Panc1 (cell line): ENCODE measurements around the gene ZNF492. TPM values are rescaled to one million over a fixed set of nuclear protein-coding genes. Genes with fewer than 3 reads are reported as not detected.
"Not testable (repeated sequence)": the region's sequence is repeated elsewhere in the genome, so short reads cannot be mapped to it uniquely, and the experiment has no call there.

Source experiments
- ATAC-seq: fragments of 200-7000 bp; cut with Tn5 transposase; 2 replicates; pipeline ENCODE4 v1.9.1; 2020; ENCODE audit warnings: mild to moderate bottlenecking, moderate library complexity
- BruUV-seq: library from RNA; stranded (reverse); fragments of 400-500 nt; replicated peaks from 2 replicates; lab custom pipeline; 2021; lab: Mats Ljungman, UMichigan
- CTCF ChIA-PET: fragments of 300-600 bp; sonication (Branson Sonifier 250); formaldehyde crosslinking; loops from one replicate; lab custom pipeline; 2022; ENCODE audit warnings: antibody characterized with exemption; lab: Charles Lee
- POLR2A ChIA-PET: fragments of 300-600 bp; sonication (Branson Sonifier 250); formaldehyde crosslinking; loops from one replicate; lab custom pipeline; 2022; ENCODE audit warnings: antibody characterized with exemption; lab: Charles Lee
- DNase-seq: peaks from one replicate; pipeline ENCODE4 v3.0.0-alpha.2; 2010; ENCODE audit warnings: low read depth, low spot score
- H3K27ac ChIP-seq: 2 replicates; pipeline ENCODE4 v1.5.1; 2011; ENCODE audit warnings: mild to moderate bottlenecking, low read length, inconsistent platforms
- H3K27me3 ChIP-seq: fragments of 200-500 bp; sonication (Bioruptor generic); 2 replicates; pipeline ENCODE4 v1.6.0; 2014; ENCODE audit warnings: low read length, inconsistent platforms; ENCODE audit not compliant: control insufficient read depth, insufficient read depth
- H3K36me3 ChIP-seq: fragments of 200-500 bp; sonication (Bioruptor generic); 2 replicates; pipeline ENCODE4 v1.5.1; 2014; ENCODE audit warnings: inconsistent platforms, mild to moderate bottlenecking, low read length, moderate library complexity; ENCODE audit not compliant: control insufficient read depth, insufficient read depth
- H3K4me1 ChIP-seq: 2 replicates; pipeline ENCODE4 v1.5.1; 2011; ENCODE audit warnings: inconsistent platforms, mild to moderate bottlenecking, low read length, moderate library complexity; ENCODE audit not compliant: control insufficient read depth, insufficient read depth
- H3K4me3 ChIP-seq, 2 experiments: 2 replicates each; pipeline ENCODE4 v1.5.1; 2011 to 2012; ENCODE audit warnings: low read depth in 2 of 2, low read length in 2 of 2, mild to moderate bottlenecking in 2 of 2, inconsistent platforms in 1 of 2, moderate library complexity in 1 of 2
- H3K9me3 ChIP-seq: fragments of 200-500 bp; sonication (Bioruptor generic); 2 replicates; pipeline ENCODE4 v1.5.1; 2014; ENCODE audit warnings: low read depth, mild to moderate bottlenecking, inconsistent platforms, low read length, moderate library complexity; ENCODE audit not compliant: control insufficient read depth, insufficient read depth
- POLR2AphosphoS5 ChIP-seq: IDR thresholded peaks from 2 replicates; pipeline ENCODE4 v1.6.1; 2012; ENCODE audit warnings: mild to moderate bottlenecking, low read depth, low read length, moderate library complexity
- SIN3A ChIP-seq: IDR thresholded peaks from 2 replicates; pipeline ENCODE4 v1.6.1; 2012; ENCODE audit warnings: low read depth, mild to moderate bottlenecking, low read length, moderate library complexity, borderline replicate concordance; ENCODE audit not compliant: insufficient read depth
- TCF7L2 ChIP-seq: IDR thresholded peaks from 2 replicates; pipeline ENCODE4 v1.6.1; 2011; ENCODE audit warnings: mild to moderate bottlenecking, low read depth, low read length, inconsistent platforms
- in situ Hi-C: cut with HindIII; loops from 2 replicates; pipeline ENCODE4 v1.10.0; 2016; ENCODE audit warnings: low sequenced_read_pairs, low pct_unique_long_range_greater_than_20kb
- intact Hi-C: fragments of 100-400 bp; cut with micrococcal nuclease; formaldehyde crosslinking; loops from one replicate; pipeline ENCODE4 v1.10.0; 2022; ENCODE audit not compliant: unreplicated experiment
- total RNA-seq: library from RNA; stranded (reverse); gene quantifications from one replicate; pipeline ENCODE4 v1.2.1, GENCODE V29; 2021; ENCODE audit not compliant: unreplicated experiment
- TF ChIP-seq, protein P1 (sequence below): fragments of 450-650 bp; IDR thresholded peaks from 2 replicates; pipeline ENCODE4 v1.5.1; 2017; ENCODE audit warnings: mild to moderate bottlenecking
- TF ChIP-seq, protein P2 (sequence below), 2 experiments: IDR thresholded peaks; 2 replicates each; pipeline ENCODE4 v1.6.1; 2011 to 2012; ENCODE audit warnings: low read depth in 2 of 2, control low read depth in 1 of 2, low read length in 1 of 2, mild to moderate bottlenecking in 1 of 2, moderate library complexity in 1 of 2; ENCODE audit not compliant: insufficient read depth in 1 of 2

Gene ZNF492
- total RNA-seq, 1 experiment from 2014 or later, result not detected

DNA sequence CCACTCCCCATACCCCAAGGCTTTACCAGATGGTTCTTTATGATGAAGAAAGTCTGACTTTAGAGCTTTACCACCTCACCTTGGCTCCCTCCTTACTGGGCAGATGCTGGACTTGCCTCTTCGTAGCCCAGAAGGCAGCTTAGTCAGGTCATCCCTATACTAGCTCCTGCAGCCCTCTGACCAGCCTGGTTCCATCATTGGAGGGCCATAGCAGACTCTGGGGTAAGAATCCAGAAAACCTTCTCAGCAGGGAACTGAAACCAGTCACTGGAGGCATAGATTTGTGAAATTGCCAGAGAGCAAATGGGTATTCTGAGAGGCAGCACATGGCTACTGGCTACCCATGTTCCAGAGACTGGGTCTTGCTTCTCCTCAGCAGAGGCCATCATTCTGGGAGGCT lies 21.8 kb upstream of the ZNF492 start:
- ATAC-seq (no peak), DNase-seq (no peak)
- POLR2A ChIA-PET, result no interaction called here
- no peaks in the 10 kb centered on the region for H3K27me3 ChIP-seq
- no peak overlapping the region for H3K27ac ChIP-seq
- no peak for TF ChIP-seq POLR2AphosphoS5
- TF ChIP-seq, protein P1, sequence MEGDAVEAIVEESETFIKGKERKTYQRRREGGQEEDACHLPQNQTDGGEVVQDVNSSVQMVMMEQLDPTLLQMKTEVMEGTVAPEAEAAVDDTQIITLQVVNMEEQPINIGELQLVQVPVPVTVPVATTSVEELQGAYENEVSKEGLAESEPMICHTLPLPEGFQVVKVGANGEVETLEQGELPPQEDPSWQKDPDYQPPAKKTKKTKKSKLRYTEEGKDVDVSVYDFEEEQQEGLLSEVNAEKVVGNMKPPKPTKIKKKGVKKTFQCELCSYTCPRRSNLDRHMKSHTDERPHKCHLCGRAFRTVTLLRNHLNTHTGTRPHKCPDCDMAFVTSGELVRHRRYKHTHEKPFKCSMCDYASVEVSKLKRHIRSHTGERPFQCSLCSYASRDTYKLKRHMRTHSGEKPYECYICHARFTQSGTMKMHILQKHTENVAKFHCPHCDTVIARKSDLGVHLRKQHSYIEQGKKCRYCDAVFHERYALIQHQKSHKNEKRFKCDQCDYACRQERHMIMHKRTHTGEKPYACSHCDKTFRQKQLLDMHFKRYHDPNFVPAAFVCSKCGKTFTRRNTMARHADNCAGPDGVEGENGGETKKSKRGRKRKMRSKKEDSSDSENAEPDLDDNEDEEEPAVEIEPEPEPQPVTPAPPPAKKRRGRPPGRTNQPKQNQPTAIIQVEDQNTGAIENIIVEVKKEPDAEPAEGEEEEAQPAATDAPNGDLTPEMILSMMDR, result no peak
- TF ChIP-seq SIN3A, result no peak
- TF ChIP-seq TCF7L2, result no peak
- TF ChIP-seq, protein P2, sequence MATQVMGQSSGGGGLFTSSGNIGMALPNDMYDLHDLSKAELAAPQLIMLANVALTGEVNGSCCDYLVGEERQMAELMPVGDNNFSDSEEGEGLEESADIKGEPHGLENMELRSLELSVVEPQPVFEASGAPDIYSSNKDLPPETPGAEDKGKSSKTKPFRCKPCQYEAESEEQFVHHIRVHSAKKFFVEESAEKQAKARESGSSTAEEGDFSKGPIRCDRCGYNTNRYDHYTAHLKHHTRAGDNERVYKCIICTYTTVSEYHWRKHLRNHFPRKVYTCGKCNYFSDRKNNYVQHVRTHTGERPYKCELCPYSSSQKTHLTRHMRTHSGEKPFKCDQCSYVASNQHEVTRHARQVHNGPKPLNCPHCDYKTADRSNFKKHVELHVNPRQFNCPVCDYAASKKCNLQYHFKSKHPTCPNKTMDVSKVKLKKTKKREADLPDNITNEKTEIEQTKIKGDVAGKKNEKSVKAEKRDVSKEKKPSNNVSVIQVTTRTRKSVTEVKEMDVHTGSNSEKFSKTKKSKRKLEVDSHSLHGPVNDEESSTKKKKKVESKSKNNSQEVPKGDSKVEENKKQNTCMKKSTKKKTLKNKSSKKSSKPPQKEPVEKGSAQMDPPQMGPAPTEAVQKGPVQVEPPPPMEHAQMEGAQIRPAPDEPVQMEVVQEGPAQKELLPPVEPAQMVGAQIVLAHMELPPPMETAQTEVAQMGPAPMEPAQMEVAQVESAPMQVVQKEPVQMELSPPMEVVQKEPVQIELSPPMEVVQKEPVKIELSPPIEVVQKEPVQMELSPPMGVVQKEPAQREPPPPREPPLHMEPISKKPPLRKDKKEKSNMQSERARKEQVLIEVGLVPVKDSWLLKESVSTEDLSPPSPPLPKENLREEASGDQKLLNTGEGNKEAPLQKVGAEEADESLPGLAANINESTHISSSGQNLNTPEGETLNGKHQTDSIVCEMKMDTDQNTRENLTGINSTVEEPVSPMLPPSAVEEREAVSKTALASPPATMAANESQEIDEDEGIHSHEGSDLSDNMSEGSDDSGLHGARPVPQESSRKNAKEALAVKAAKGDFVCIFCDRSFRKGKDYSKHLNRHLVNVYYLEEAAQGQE (IDR thresholded peaks at IDR 0.05; ENCODE audit: insufficient read depth in 1 of 2, low read depth in 2 of 2, low read length in 1 of 2), result no peak
- H3K4me3 ChIP-seq, result no peak overlapping the region
- no TSS peak for BruUV-seq
- in situ Hi-C loops (no loop called here), intact Hi-C loops (no loop called here)
- CTCF ChIA-PET, result interaction anchor here (0.6 kb wide), 1 partner anchor 383 kb away, joined by 4 read pairs; no protein-coding TSS in a partner anchor
- no peaks in the 10 kb centered on the region for H3K4me1 ChIP-seq
- no peaks in the 10 kb centered on the region for H3K9me3 ChIP-seq
- no peaks in the 10 kb centered on the region for H3K36me3 ChIP-seq

DNA sequence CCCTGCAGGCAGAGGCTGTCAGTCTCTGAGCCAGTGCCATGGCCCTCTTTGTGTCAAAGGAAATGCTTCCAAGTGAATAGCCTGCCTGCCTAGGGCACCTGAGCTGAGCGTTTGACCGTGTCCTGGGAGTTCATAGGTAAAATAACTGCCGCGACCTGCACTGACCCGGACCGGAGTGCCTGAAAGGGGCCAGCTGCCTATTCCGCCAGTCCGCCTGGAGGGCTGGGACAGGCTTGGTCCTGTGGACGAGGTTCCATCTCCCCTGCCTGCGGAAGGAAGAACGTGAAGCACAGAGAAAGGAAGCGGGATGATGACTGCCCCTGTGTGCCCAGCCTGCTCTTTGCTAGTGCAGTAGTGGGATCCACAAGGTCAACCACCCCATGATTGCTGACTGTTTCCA lies 17.5 kb upstream of the ZNF492 start:
- H3K4me1 ChIP-seq, result no peaks in the 10 kb centered on the region
- intact Hi-C loops (no loop called here), in situ Hi-C loops (no loop called here)
- no TSS peak for BruUV-seq
- POLR2A ChIA-PET, result no interaction called here
- CTCF ChIA-PET, result no interaction called here
- no peak overlapping the region for H3K27ac ChIP-seq
- no peak for ATAC-seq
- TF ChIP-seq, protein P2 (IDR thresholded peaks at IDR 0.05; ENCODE audit: insufficient read depth in 1 of 2, low read depth in 2 of 2, low read length in 1 of 2), result no peak
- TF ChIP-seq SIN3A, result no peak
- no peak for TF ChIP-seq POLR2AphosphoS5
- no peak for TF ChIP-seq TCF7L2
- TF ChIP-seq, protein P1, result no peak
- no peak overlapping the region for H3K4me3 ChIP-seq
- no peaks in the 10 kb centered on the region for H3K27me3 ChIP-seq
- no peaks in the 10 kb centered on the region for H3K36me3 ChIP-seq
- no peaks in the 10 kb centered on the region for H3K9me3 ChIP-seq
- no peak for DNase-seq

DNA sequence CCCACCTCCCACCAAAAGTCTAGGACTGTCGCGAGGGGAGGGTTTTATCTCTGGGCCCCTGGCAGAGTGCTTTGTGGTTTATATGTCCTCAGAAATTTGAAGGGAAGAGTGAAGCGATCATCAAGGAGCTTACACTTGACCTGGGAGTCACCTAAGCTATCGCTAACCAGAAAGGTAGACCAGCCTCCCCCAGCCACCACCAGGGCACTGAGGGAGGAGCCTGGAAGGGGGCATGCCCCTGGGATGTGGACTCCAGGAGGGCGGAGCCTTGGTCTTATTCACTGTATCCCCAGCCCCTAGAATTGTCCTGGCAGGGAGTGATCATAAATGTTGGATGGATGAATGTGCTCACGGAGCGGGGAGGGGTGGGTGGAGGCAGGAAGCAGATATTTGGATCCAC lies 16.9 kb upstream of the ZNF492 start:
- H3K4me1 ChIP-seq, POLR2A ChIA-PET, ATAC-seq, H3K4me3 ChIP-seq, CTCF ChIA-PET, intact Hi-C loops, BruUV-seq, H3K27ac ChIP-seq, H3K36me3 ChIP-seq, H3K27me3 ChIP-seq, DNase-seq, in situ Hi-C loops, H3K9me3 ChIP-seq: not testable (repeated sequence)
